CD4-positive, alpha-beta T cell treated with Interleukin-6 at 100 ng/mL for 8 hours (primary cell): Measurements from ENCODE around the gene NLRP6.
"Not testable (repeated sequence)": the region's sequence is repeated elsewhere in the genome, so short reads cannot be mapped to it uniquely, and the experiment has no call there.

Source experiments
- DNase-seq: peaks from one replicate; pipeline ENCODE4 v3.0.0-alpha.2; 2020; ENCODE audit warnings: mixed read lengths, low spot score

Gene NLRP6

DNA sequence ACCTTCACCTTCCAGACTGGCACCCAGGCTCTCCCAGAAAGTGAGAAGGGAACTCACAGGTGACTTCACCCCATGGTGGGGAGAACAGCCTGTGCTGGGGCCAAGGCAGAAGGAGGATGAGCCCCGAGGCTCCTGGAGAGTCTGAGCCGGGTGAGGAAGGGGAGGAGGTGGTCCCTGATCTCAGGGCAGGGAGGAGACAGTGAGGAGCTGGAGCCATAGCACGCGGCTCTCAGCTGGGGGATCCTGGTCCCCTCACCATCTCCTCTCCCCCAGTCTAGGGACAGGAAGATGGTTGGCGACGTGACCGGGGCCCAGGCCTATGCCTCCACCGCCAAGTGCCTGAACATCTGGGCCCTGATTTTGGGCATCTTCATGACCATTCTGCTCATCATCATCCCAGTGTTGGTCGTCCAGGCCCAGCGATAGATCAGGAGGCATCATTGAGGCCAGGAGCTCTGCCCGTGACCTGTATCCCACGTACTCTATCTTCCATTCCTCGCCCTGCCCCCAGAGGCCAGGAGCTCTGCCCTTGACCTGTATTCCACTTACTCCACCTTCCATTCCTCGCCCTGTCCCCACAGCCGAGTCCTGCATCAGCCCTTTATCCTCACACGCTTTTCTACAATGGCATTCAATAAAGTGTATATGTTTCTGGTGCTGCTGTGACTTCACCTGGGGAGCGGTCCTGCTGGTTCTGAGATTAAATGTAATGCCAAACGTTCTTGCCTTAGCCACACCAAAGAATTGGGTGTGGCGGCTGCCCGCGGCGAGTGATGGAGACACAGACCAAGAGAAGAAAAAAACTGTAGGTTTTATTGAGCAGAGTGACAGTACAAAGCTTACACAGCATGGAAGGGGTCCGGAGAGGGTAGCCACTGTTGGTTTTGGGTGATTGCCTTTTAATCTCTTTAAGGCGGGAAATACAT lies 30.8 kb downstream of the NLRP6 start:
- peak; percentile 55 for DNase-seq

- DNase-seq = not testable (repeated sequence)
Measured at GRCh38 chr11:309979-310572, 31.9 kb downstream of the NLRP6 start.

- DNase-seq = not testable (repeated sequence)
Measured at GRCh38 chr11:311013-311748, 33.0 kb downstream of the NLRP6 start.

- peak; percentile 37 for DNase-seq
Measured at GRCh38 chr11:312092-312816, 34.0 kb downstream of the NLRP6 start.

GRCh38 chr11:313304-313786 lies 35.1 kb downstream of the NLRP6 start:
- DNase-seq = no peak

DNA sequence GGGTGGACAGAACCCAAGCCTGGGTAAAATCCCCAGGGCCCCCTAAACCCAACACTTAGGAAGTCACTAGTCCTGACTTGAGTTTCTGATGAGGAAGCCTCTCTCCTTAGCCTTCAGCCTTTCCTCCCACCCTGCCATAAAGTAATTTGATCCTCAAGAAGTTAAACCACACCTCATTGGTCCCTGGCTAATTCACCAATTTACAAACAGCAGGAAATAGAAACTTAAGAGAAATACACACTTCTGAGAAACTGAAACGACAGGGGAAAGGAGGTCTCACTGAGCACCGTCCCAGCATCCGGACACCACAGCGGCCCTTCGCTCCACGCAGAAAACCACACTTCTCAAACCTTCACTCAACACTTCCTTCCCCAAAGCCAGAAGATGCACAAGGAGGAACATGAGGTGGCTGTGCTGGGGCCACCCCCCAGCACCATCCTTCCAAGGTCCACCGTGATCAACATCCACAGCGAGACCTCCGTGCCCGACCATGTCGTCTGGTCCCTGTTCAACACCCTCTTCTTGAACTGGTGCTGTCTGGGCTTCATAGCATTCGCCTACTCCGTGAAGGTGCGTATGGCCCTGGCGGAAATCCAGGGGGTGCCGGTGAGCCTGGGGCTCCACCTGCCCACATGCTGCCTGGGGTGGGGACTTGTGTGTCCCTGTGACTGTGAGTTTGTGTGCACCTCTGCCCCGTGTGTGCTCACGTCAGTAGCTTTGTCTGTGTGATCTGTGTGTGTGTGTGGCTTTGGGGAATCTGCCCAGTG lies 35.8 kb downstream of the NLRP6 start, which contains the start of gene IFITM1:
IFITM1 (plus strand) TSS at position 254 of the 767 bp plus-strand sequence; CDS start at position 385, 131 bp downstream.
- peak; percentile 79 for DNase-seq

DNA sequence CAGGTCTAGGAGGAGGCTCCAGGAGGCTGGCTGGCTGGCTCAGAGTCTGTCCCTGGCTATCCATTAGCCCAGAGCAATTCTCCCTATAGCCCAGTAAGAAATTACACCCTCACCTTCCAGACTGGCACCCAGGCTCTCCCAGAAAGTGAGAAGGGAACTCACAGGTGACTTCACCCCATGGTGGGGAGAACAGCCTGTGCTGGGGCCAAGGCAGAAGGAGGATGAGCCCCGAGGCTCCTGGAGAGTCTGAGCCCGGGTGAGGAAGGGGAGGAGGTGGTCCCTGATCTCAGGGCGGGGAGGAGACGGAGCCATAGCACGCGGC lies 36.3 kb downstream of the NLRP6 start:
- not testable (repeated sequence) for DNase-seq

DNA sequence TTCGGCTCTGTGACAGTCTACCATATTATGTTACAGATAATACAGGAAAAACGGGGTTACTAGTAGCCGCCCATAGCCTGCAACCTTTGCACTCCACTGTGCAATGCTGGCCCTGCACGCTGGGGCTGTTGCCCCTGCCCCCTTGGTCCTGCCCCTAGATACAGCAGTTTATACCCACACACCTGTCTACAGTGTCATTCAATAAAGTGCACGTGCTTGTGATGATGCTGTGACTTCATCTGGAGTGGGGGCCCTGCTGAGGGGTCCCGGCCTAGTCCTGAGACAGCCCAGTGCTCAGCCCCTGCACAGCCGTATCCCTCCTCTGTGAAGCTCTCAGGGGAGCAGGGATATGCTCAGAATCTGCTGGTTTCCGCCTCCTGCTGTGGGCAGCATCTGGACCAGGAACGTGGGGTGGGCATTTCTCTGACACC lies 36.9 kb downstream of the NLRP6 start:
- no peak for DNase-seq

- DNase-seq = no peak
Measured at GRCh38 chr11:315516-315994, 37.3 kb downstream of the NLRP6 start.

GRCh38 chr11:316031-316701 lies 38.0 kb downstream of the NLRP6 start:
- DNase-seq = peak; percentile 49

- DNase-seq = peak; percentile 42
Measured at GRCh38 chr11:316891-317301, 38.7 kb downstream of the NLRP6 start.

- not testable (repeated sequence) for DNase-seq
Measured at GRCh38 chr11:317668-318404, 39.6 kb downstream of the NLRP6 start.

DNA sequence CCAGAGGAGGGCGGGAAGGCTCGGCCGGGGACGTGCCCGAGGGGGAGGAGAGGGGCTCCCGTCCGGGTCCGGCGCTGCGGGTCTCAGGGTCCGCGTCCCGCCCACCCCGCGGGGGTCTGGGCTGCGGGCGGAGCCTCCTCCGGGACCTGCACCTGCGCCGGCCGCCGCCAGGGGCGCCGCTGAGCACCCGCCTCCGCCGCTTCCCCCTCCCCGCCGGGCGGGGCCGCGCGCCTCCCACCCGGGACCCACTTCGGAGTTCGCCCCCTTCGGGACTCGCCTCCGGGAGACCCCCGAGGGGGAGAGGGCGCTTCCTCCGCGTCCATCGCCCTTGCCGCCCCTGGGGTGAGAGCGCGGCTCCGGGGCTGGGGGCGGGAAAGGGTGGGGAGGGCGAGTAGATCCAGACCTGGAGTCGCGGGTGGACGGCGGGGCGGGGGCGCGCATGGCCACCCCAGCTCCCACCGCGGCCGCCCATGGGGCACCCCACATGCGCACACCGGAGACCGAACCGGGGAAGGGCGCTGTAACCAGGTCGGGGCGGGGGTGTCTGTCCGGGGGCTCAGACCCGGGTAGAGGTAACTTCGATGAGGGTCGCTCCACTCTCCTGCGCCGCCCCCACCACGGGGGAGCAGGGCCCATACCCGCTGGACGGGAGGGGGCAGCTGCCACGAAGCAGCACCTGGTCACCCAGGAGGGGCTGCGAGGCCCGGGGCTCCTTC lies 40.4 kb downstream of the NLRP6 start:
- not testable (repeated sequence) for DNase-seq

DNA sequence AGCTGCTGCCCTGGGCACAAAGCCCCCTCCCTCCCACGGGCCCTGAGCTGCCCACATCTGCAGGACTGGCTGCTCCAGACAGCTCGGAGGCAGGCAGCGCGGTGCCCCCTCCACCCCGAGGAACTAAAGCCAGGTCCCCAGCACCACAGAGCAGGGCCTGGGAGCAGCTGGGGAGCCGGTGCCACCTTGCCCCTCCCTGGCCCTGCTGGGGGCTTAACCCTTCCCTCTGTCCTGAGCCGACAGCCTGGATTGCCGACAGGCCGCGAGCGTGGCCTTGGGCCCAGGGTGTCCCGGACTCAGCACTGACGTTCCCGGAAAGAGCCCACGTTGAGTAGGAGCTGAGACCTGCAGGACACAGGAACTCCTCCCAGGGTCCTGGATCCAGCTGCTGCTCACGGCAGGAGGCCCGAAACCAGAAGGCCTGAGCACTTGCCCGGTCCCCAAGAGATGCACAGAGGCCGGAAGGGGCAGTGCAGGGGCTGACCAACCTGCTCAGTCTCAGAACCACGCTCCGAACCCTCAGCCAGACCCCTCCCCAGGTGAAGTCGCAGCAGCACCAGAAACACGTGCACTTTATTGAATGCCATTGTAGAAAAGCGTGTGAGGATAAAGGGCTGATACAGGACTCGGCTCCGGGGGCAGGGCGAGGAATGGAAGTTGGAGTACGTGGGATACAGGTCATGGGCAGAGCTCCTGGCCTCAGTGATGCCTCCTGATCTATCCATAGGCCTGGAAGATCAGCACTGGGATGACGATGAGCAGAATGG lies 41.1 kb downstream of the NLRP6 start:
- not testable (repeated sequence) for DNase-seq

DNA sequence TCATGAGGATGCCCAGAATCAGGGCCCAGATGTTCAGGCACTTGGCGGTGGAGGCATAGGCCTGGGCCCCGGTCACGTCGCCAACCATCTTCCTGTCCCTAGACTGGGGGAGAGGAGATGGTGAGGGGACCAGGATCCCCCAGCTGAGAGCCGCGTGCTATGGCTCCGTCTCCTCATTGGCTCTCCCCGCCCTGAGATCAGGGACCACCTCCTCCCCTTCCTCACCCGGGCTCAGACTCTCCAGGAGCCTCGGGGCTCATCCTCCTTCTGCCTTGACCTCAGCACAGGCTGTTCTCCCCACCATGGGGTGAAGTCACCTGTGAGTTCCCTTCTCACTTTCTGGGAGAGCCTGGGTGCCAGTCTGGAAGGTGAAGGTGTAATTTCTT lies 41.7 kb downstream of the NLRP6 start:
- not testable (repeated sequence) for DNase-seq

DNA sequence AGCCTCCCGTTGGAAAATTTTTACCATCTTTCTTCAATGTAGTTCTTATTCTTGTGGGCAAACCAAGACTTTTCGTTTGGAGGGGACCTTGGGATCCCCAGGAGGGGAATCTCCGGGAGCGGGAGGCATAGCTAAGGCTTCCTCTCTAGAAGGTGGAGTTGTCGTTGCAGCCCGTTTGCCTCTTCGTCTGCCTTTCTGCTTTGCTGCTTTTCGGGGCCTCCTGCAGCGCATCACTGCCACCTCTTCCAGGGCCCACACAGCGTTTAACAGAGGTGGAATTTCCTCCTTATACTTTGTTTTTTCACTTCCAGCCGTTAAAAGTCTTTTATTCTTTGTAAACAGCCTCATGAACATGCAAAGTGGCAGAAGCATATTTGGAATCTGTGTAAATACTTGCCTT lies 45.9 kb downstream of the NLRP6 start:
- no peak for DNase-seq

DNA sequence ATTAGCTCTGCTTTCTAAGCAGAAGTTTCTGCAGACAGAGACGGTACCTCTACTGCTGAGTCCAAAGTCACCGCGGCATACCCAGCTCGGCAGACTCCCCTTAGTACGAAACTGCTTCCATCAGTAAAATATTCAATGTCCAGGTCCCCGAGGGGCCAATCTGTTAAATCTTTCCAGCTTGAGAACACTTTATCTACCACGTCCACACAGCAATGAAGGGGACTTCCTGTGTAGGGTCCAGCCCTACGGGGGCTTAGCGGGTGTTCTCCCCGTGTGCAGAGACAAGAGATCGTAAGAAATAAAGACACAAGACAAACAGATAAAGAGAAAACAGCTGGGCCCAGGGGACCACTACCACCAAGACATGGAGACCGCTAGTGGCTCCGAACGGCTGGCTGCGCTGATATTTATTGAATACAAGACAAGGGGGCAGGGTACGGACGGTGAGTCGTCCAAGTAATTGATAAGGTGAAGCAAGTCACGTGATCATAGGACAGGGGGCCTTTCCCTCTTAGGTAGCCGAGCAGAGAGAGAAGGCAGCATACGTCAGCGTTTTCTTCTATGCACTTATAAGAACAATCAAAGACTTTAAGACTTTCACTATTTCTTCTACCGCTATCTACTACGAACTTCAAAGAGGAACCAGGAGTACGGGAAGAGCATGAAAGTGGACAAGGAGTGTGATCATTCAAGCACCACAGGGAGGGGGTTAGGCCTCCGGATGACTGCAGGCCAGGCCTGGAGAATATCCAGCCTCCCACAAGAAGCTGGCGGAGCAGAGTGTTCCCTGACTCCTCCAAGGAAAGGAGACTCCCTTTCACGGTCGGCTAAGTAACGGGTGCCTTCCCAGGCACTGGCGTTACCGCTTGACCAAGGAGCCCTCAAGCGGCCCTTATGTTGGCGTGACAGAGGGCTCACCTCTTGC lies 46.6 kb downstream of the NLRP6 start:
- DNase-seq = not testable (repeated sequence)
